Vagina (tissue), 2 donors: ENCODE data around the gene NTRK3.

Source experiments
- POLR2AphosphoS5 ChIP-seq, 2 donors: sonication (generic); formaldehyde crosslinking; IDR thresholded peaks; one replicate each; pipeline ENCODE4 v1.9.0; 2017; ENCODE audit warnings: antibody characterized with exemption in 2 of 2, mild to moderate bottlenecking in 2 of 2, low read depth in 1 of 2; ENCODE audit not compliant: insufficient read depth in 1 of 2
- TF ChIP-seq, protein P1 (sequence below), 3 experiments: fragments of 450-650 bp in 2 of 3; fragments of 200-600 bp in 1 of 3; sonication (generic) in 1 of 3; IDR thresholded peaks; one replicate each; pipeline ENCODE4 v1.5.1; 2017 to 2019; ENCODE audit warnings: antibody characterized with exemption in 3 of 3, mild to moderate bottlenecking in 2 of 3, moderate library complexity in 2 of 3

DNA sequence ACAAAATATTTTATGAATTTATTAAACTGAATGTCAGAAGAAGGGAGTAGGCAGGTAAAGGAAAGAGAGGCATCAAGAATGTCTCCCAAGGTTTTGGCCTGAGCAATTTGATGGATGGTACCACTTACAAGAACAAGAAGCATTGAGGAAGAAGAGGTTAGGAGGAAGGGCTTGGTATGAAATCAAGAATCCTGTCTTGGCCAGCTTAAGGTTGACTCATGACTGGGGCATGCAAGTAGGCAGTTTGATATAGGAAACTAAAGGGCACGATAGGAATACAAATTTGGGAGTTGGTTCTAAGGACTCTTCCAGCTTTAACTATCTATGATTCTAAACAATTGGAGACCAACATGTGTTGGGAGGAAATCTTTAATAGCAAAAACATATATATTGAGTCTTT lies 79.1 kb downstream of the NTRK3 start:
- no peak for TF ChIP-seq POLR2AphosphoS5 (IDR thresholded peaks at IDR 0.05; ENCODE audit: insufficient read depth in 1 of 2, low read depth in 1 of 2)
- TF ChIP-seq, protein P1, sequence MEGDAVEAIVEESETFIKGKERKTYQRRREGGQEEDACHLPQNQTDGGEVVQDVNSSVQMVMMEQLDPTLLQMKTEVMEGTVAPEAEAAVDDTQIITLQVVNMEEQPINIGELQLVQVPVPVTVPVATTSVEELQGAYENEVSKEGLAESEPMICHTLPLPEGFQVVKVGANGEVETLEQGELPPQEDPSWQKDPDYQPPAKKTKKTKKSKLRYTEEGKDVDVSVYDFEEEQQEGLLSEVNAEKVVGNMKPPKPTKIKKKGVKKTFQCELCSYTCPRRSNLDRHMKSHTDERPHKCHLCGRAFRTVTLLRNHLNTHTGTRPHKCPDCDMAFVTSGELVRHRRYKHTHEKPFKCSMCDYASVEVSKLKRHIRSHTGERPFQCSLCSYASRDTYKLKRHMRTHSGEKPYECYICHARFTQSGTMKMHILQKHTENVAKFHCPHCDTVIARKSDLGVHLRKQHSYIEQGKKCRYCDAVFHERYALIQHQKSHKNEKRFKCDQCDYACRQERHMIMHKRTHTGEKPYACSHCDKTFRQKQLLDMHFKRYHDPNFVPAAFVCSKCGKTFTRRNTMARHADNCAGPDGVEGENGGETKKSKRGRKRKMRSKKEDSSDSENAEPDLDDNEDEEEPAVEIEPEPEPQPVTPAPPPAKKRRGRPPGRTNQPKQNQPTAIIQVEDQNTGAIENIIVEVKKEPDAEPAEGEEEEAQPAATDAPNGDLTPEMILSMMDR (IDR thresholded peaks at IDR 0.05) = no peak
